GM18520 (cell line): Measurements from ENCODE around the gene OSBP.
"Not testable (repeated sequence)": the region's sequence is repeated elsewhere in the genome, so short reads cannot be mapped to it uniquely, and the experiment has no call there.

ENCODE experiments used
- ATAC-seq: cut with Tn5 transposase; IDR thresholded peaks from one replicate; pipeline ENCODE4 v1.9.1; 2021; ENCODE audit not compliant: unreplicated experiment

The OSBP gene

DNA sequence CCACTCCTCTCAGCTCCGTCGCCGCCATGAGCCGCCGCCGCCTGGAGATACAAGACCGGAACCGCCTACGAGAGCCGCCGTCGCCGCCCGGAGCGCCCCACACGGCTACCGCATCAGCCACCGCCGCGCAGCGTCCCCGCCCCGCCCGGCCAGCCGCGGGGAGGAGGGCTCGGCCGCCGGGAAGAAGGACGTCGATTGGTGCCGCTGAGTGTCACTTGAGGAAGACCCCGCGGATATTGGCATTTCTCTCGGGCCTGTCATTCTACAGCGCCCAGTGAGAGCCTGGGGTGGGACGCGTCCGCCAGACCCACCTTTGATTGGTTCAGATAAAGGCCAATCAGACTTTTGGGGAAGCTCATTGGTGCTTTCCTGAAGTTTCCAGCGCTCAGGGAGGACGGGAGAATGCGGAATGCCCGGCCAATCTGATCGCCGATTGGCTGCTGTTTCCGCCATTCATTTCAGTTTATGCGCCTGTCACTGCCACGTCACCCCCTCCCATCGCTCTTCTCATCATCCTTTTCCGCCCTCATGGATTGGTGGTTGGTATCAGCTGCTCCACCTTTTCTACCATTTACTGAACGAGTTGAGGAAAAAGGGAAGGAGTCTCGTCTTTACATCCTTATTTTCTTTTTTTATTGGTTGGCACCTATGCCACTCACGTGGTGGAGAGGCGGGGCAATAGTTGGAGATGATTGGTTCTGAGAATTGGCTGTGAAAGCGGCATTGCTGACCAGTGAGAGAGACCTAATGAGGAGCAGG is at the start of gene OSBP:
Gene OSBP, minus strand, starts transcription at position 138 of the 759 bp plus-strand sequence. Its CDS starts 110 bp downstream, at position 28.
- ATAC-seq, result peak; percentile 81

DNA sequence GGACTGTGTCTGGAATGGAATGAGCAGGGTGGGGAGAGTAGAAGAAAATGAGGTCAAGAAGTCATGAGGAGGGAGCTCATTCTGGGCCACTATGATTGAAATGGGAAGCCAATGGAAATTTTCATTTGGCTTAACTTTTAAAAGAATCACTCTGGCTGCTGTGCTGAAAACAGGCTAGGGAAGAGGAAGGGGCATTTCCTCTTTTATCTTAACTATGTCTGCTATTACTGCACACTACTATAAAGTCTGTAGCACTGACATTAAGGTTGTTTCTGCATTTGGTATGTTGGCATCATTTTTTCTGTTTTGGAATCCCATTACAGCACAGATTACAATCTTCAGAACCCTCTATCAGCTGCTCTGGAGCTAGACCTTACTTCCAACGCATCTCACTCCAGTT is 45.0 kb upstream of the OSBP start:
- no peak for ATAC-seq

- no peak for ATAC-seq
Observed at GRCh38 chr11:59659981-59660380, 44.4 kb upstream of the OSBP start.

DNA sequence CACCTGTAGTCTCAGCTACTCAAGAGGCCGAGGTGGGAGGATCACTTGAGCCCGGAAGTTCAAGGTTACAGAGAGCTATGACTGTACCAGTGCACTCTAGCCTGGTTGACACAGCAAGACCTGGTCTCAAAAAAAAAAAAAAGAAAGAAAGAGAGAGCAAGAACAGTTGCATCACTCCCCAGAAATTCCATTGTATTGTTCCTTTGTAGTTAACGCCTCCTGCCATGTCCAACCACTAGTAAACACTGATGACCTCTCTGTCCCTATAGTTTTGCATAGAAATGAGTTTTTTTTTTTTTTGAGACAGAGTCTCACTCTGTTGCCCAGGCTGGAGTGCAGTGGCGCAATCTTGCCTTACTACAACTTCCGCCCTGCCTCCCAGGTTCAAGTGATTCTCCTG is 42.5 kb upstream of the OSBP start:
- no peak for ATAC-seq

DNA sequence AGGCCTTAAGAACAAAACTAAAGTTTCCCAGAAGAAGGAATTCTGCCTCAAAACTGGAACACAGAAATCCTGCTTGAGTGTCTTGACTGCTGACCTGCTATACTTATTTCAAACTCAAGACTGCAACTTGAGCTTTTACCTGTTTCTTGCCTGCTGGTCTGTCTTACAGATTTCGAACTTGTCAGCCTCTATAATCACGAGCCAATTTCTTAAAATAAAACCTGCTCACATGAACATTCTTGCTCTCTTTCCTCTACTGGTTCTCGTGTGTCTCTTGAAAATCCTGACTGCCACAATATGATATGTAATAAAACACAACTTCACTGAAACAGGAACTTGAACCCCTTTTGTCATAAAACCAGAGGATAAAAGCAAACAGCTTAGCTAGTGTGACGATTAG is 39.3 kb upstream of the OSBP start:
- no peak for ATAC-seq

- no peak for ATAC-seq
Observed at GRCh38 chr11:59647245-59647980, 31.8 kb upstream of the OSBP start.

DNA sequence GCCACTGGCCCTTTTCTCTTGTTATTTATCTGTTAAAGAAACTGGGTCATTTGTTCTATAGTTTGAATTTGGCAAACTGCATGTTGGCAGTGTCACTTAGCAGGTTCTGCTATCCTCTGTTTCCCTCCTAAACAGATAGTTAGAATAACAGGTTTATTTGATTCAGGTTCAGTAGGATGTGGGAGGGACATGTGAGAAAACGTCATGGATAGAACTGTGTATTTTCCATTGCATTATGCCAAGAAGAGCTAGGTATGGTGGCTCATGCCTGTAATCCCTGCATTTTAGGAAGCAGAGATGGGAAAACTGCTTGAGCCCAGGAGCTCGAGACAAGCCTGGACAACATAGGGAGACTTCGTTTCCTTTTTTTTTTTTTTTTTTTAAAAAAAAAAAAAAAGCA is 29.0 kb upstream of the OSBP start:
- ATAC-seq, result no peak

DNA sequence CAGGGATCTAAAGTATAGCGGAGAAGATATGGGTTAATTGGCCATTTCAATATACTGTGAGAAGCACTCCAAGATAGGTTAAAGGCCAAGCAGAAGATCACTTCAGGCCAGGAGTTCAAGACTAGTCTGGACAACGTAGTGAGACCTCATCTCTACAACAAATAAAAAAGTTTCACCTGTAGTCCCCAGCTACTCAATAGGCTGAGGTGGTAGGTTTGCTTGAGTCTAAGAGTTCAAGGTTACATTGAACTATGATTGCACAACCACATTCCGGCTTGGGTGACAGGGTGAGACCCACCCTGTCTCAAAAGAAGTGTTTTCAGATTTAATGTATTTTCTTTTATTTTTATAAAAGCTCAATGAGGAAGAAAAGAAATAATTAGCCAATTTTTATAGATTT is 27.8 kb upstream of the OSBP start:
- ATAC-seq, result no peak

DNA sequence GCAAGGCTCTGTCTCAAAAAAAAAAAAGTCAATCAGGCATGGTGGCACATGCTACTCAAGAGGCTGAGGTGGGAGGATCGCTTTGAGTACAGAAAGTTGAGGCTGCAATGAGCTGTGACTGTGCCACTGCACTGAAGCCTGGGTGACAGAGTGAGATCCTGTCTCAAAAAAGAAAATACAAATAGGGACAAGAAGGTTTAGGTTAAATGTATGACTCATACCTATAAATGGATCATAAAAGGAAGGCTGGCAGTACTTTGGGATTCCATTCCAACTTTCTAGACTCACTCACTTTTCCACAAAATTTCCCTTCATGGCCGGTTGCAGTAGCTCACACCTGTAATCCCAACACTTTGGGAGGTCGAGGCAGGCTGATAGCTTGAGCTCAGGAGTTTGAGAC is 25.6 kb upstream of the OSBP start:
- ATAC-seq, result no peak

- no peak for ATAC-seq
Observed at GRCh38 chr11:59630493-59630892, 14.9 kb upstream of the OSBP start.

DNA sequence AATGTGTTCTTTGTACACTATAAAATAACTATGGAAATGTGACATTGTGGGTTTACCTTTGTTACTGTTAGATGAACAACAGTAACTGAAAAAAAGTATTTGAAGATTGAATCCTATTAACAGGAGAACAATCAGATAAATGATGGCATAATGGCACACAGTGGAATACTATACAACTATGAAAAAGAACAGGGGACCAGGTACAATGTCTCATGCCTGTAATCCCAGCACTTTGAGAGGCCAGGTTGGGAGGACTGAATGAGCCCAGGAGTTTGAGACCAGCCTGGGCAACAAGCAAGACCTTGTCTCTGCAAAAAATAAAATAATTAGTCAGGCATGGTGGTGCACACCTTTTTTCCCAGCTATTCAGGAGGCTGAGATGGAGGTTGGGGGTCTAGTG is 14.4 kb upstream of the OSBP start:
- no peak for ATAC-seq

- ATAC-seq, result not testable (repeated sequence)
Observed at GRCh38 chr11:59626969-59627368, 11.4 kb upstream of the OSBP start.

DNA sequence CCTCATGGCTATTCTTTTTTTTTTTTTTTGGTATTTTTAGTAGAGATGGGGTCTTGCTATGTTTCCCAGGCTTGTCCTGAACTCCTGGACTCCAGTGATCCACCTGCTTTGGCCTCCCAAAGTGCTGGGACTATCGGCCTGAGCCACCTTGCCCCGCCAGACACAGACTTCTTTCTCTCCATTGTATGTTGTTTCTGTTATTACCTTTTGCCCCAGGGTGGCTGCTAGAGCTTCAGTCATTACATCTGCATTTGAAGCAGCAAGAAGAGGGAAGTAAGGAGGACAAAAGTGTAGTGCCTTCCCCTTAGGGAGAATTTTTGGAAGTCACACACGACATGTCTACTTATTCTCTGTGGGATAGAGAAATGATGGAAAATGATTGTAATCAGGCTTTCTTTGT is 10.1 kb upstream of the OSBP start:
- ATAC-seq, result no peak

DNA sequence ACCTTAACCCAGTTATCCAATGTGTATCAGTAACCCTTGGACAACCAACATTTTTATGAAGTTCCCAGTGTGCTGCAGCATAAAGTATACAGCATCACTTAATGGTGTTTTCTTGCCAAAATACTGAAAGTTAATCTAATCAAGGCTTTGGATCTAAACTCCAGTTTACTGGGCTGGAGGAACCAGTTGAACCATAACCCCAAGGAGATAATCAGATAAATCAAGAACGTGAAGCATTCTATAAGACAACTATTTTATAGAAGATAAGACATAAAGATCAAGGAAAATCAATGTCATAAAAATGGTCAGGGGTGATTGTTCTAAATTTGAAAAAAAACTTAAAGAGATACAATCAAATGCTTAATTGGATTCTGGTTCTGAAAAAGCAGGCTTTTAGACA is 2.3 kb upstream of the OSBP start:
- no peak for ATAC-seq

DNA sequence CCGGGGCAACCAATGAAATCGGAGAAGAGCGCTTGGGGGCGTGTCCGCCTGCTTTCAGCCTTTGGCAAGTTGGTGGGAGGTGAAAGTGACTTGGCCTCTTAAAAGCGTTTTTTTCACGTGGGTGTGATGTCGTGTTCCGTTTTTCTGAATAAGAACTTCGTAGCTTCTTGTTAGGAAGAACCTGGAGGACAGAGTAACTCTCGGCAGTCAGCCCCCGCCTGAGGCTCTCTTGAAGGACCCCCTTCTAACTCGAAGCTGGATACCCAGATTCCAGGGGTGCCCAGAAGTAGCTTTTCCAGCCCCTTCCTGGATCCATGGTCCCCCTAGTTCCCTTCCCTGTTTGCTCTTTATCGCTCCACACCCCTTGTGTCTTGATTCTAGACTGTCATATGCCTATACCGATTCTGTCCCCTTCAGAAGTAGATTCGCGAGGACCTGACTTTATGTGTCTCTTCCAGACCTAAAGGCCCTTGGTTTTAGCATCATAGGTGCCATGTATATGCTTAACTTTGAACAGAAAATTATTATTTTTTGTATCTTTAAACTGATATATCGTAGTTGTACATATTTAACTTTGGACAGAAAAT is 915 bp upstream of the OSBP start:
- ATAC-seq, result no peak

DNA sequence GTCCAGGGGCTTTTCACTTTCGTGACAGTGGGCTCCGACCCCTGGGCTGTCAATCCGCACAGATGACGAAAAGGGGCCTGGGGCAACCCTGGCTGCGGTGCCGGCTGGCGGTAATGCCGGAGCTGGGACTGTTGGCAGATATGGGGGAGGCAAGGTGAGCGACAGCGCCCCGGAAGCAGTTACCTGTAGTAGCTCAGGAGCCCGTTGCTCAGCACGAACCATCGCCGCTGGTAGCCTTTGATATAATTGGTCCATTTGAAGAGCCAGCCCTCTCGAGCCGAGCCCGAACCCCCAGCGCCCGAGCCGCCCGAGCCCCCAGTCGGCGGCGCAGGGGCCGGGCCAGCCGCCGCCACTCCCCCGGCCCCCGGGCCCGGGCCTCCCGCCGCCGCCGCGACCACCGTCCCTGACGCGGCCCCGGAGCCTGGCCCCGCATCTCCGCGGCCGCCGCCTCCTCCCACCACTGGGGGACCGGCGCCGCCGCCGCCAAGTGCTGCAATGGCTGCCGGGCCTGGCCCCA is 396 bp downstream of the OSBP start:
- ATAC-seq, result no peak

DNA sequence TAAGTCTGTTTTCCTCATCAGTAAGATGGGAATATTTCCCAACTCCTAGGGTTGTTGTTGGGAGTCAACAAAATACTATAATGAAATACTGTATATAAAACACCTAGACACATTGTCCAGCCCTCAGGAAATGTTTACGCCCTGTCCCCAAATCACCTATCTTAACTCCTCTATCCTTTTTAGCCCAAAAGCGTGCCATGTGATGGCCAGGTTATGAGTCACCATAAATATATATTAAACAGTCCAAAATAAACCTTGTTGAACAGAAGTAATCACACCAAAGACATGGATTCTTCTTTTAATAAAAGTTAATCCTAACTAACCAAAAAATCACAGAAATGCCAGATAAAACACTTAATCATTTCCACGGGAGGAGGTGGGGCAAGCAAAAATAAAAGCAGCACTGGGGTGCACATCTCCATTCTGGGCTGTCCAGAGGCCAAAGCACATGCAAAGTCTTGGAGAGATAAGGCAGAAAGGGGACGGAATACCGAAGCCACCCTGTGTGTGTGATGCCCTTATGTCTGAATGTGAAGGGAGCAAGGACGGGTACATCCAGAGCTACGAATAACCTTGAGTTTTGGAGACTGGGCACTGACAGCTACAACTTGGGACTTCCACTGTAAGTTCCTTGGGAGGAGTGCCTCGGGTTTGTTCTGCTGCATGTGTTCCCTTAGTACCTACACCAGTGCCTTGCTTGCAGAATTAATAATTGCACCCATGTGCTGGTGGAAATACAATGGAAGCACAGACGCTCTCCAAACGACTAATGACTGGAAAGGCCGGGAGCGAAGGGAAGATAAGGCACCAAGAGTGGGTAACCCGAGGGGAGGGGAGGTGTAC is 1.1 kb downstream of the OSBP start:
- ATAC-seq, result no peak

DNA sequence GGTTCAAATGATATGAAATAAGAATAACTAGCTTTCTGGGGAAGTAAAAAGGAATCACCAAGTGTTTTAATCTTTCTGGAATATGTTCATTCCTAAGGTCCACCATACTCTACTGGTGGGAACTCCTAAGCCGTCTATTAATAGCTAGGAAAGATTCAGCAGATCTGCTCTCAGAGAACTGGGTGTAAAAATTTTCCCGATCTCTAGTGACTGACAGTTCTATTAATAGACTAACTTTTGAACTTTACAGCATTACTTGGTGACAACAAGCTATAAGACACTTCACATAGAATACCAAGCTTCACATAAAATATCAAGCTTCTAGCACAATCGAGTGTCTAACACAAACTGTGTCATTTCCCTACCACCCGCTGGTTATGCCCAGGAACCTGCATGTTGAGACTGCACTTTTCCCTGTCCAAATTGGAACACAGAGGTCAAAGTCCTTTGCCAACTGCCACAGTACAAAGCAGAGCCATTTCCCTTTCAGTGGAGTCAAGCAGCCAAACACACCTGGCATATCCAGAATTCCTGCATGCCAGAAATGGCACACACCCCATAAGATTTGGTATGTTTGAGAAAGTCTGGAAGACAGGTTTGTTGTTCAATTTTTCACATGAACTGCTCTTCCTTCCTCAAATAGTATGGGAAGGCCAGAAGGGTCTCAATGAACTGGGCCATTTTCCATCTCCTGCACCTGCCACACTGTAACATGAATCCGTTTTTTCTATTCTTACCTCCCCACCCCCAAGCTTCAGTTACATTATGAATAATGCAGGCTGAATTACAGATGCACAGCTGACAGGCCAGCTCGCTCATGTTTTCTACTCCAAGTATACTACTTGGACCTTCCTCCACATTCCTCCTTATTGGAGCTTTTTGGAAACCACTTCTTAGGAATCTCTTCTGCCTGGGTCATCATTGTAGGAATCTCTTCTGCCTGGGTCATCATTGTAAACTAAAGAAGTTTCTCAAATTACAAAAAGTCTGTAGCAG is 3.7 kb downstream of the OSBP start:
- no peak for ATAC-seq

DNA sequence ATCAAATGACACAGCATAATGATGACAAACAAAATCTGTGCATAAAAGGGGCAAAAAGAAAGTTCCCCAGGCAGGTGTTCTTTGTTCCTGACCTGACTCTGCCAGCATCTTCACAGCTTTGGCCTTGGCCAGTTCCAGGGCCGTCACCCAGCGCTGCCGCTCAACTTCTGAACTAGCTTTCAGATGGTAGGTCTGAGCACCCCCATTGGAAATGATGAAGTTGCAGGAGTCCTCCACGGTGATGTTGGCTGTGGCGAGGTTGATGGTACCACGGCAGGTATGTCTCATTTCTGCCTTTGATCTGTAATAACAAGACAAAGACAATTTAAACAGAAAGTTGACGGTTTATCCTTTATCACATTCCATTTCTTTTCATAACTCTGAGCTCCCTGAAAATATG is 5.3 kb downstream of the OSBP start:
- no peak for ATAC-seq
